ENCODE results near the gene BRI3BP.
"Not testable (repeated sequence)": the region's sequence is repeated elsewhere in the genome, so short reads cannot be mapped to it uniquely, and the experiment has no call there.

BRI3BP gene

GRCh38 chr12:125068391-125068790 lies 74.9 kb downstream of the BRI3BP start:
- DNase-seq (ENCODE audit: low spot score): no peak

GRCh38 chr12:125069616-125070015 lies 76.2 kb downstream of the BRI3BP start:
- no peak for DNase-seq (ENCODE audit: low spot score)

GRCh38 chr12:125070112-125070511 lies 76.7 kb downstream of the BRI3BP start:
- no peak for DNase-seq (ENCODE audit: low spot score)

- DNase-seq (ENCODE audit: low spot score): no peak
Measured at GRCh38 chr12:125070661-125071390, 77.4 kb downstream of the BRI3BP start.

GRCh38 chr12:125071456-125071855 lies 78.0 kb downstream of the BRI3BP start:
- no peak for DNase-seq (ENCODE audit: low spot score)

- no peak for DNase-seq (ENCODE audit: low spot score)
Measured at GRCh38 chr12:125072496-125072895, 79.1 kb downstream of the BRI3BP start.

GRCh38 chr12:125074294-125074693 lies 80.8 kb downstream of the BRI3BP start:
- not testable (repeated sequence) for DNase-seq (ENCODE audit: low spot score)

- DNase-seq (ENCODE audit: low spot score): no peak
Measured at GRCh38 chr12:125076103-125076502, 82.7 kb downstream of the BRI3BP start.

- DNase-seq (ENCODE audit: low spot score): no peak
Measured at GRCh38 chr12:125079084-125079483, 85.6 kb downstream of the BRI3BP start.

- no peak for DNase-seq (ENCODE audit: low spot score)
Measured at GRCh38 chr12:125079648-125080645, 86.5 kb downstream of the BRI3BP start.

Measured in CD4-positive, alpha-beta T cell treated with Interleukin-2 at 100 ng/mL for 4 hours (primary cell).